HepG2 (cell line): ENCODE measurements around the gene GFOD1. TPM values are rescaled to one million over a fixed set of nuclear protein-coding genes. Genes with fewer than 3 reads are reported as not detected.

ENCODE experiments used
- ATAC-seq: fragments of 200-7000 bp; cut with Tn5 transposase; 3 replicates; pipeline ENCODE4 v1.9.1; 2020; ENCODE audit warnings: mild to moderate bottlenecking, moderate library complexity
- BruUV-seq: library from RNA; stranded (reverse); fragments of 400-500 nt; replicated peaks from 2 replicates; lab custom pipeline; 2021; lab: Mats Ljungman, UMichigan
- CTCF ChIA-PET: fragments of 300-600 bp; formaldehyde crosslinking; extraction: SDS; loops from one replicate; lab custom pipeline; 2021; ENCODE audit warnings: low total read pairs, inconsistent platforms, low intra/inter-chr PET ratio; lab: Yijun Ruan, JAX
- POLR2A ChIA-PET: fragments of 350-600 bp; sonication (Branson Sonifier 250); formaldehyde crosslinking; loops from one replicate; lab custom pipeline; 2020; ENCODE audit warnings: antibody characterized with exemption, inconsistent platforms; lab: Yijun Ruan, JAX
- DNase-seq: peaks from one replicate; pipeline ENCODE4 v3.0.0-alpha.2; 2015; ENCODE audit warnings: low spot score
- FAIRE-seq: peaks from 3 replicates; lab custom pipeline; 2011; peaks lifted over from hg19 to GRCh38; lab: Jason Lieb, UNC
- H2AFZ ChIP-seq: one replicate; pipeline ENCODE4 v1.6.1; 2011; ENCODE audit warnings: low read length, inconsistent platforms
- H3K27ac ChIP-seq: fragments of 300-600 bp; 3 replicates; pipeline ENCODE4 v1.8.0; 2011; ENCODE audit warnings: mixed run types, mild to moderate bottlenecking, mixed read lengths, low read length, inconsistent platforms; ENCODE audit not compliant: insufficient read depth; ENCODE audit errors: extremely low read length
- H3K27me3 ChIP-seq, 2 experiments: fragments of 200-600 bp in 1 of 2; 2 replicates in 1 of 2; 3 replicates in 1 of 2; pipeline versions ENCODE4 v1.6.0 to v1.8.0; 2011; ENCODE audit warnings: low read length in 2 of 2, mild to moderate bottlenecking in 2 of 2, moderate library complexity in 2 of 2, inconsistent platforms in 1 of 2; ENCODE audit not compliant: insufficient read depth in 2 of 2, control insufficient read depth in 1 of 2
- H3K36me3 ChIP-seq, 2 experiments: fragments of 200-600 bp in 1 of 2; replicated peaks in 1 of 2; 2 replicates in 1 of 2; 3 replicates in 1 of 2; pipeline versions ENCODE4 v1.5.1 to v1.8.0; 2011; ENCODE audit warnings: low read length in 2 of 2, inconsistent platforms in 1 of 2; ENCODE audit not compliant: insufficient read depth in 2 of 2, control insufficient read depth in 1 of 2
- H3K4me1 ChIP-seq: 2 replicates; pipeline ENCODE4 v1.5.1; 2012; ENCODE audit warnings: low read length, inconsistent platforms; ENCODE audit not compliant: insufficient read depth
- H3K4me2 ChIP-seq: 2 replicates; pipeline ENCODE4 v1.6.0; 2011; ENCODE audit warnings: low read depth, low read length, inconsistent platforms
- H3K4me3 ChIP-seq, 3 experiments: fragments of 200-600 bp in 1 of 3; sonication (generic), shearing (Covaris generic) in 1 of 3; replicated peaks in 1 of 3; 2 replicates each; pipeline ENCODE4 v1.5.1; 2011 to 2016; ENCODE audit warnings: low read length in 3 of 3, inconsistent platforms in 2 of 3, low read depth in 2 of 3, mild to moderate bottlenecking in 2 of 3, control low read depth in 1 of 3, mixed read lengths in 1 of 3; ENCODE audit not compliant: insufficient read depth in 1 of 3
- H3K79me2 ChIP-seq: one replicate; pipeline ENCODE4 v1.6.1; 2011; ENCODE audit warnings: low read length, inconsistent platforms; ENCODE audit not compliant: insufficient read depth
- H3K9ac ChIP-seq: 2 replicates; pipeline ENCODE4 v1.6.0; 2011; ENCODE audit warnings: mild to moderate bottlenecking, low read depth, low read length, inconsistent platforms; ENCODE audit not compliant: insufficient read depth
- H3K9me3 ChIP-seq: 2 replicates; pipeline ENCODE4 v1.5.1; 2012; ENCODE audit warnings: mild to moderate bottlenecking, low read length
- H4K20me1 ChIP-seq: 2 replicates; pipeline ENCODE4 v1.6.0; 2011; ENCODE audit warnings: inconsistent platforms, mild to moderate bottlenecking, low read length, moderate library complexity; ENCODE audit not compliant: insufficient read depth
- AGO2 ChIP-seq: fragments of 200-400 bp; formaldehyde crosslinking; optimal IDR thresholded peaks from 2 replicates; pipeline ENCODE3; 2017; ENCODE audit warnings: mild to moderate bottlenecking, low read depth, low read length, moderate library complexity
- ARID5B ChIP-seq: IDR thresholded peaks from 2 replicates; pipeline ENCODE4 v1.4.0; 2020; ENCODE audit warnings: mild to moderate bottlenecking, missing genetic modification reagents
- E2F1 ChIP-seq: sonication (generic); formaldehyde crosslinking; IDR thresholded peaks from 2 replicates; pipeline ENCODE4 v1.5.0; 2020; ENCODE audit warnings: missing genetic modification reagents
- ETV6 ChIP-seq: sonication (generic); formaldehyde crosslinking; conservative IDR thresholded peaks from 2 replicates; pipeline ENCODE4 v1.4.0; 2020; ENCODE audit warnings: missing genetic modification reagents
- KMT2B ChIP-seq: IDR thresholded peaks from 2 replicates; pipeline ENCODE4 v1.6.1; 2016; ENCODE audit warnings: missing genetic modification reagents, missing compliant biosample characterization
- MTF1 ChIP-seq: sonication (generic); formaldehyde crosslinking; IDR thresholded peaks from 2 replicates; pipeline ENCODE4 v1.5.0; 2020; ENCODE audit warnings: missing genetic modification reagents
- TFDP2 ChIP-seq: sonication (generic); formaldehyde crosslinking; IDR thresholded peaks from 2 replicates; pipeline ENCODE4 v1.4.0; 2020; ENCODE audit warnings: missing genetic modification reagents
- ZNF850 ChIP-seq: sonication (generic); formaldehyde crosslinking; conservative IDR thresholded peaks from 2 replicates; pipeline ENCODE4 v1.9.0; 2021; ENCODE audit warnings: mild to moderate bottlenecking, missing genetic modification reagents
- WGBS: methylation state at CpG from one replicate; pipeline ENCODE4 v1.1.6; 2017; ENCODE audit warnings: low lambda C conversion rate; 5-methylcytosine and 5-hydroxymethylcytosine counted together
- in situ Hi-C: cut with HindIII; loops from 2 replicates; pipeline ENCODE4 v1.10.0; 2017; ENCODE audit warnings: low pct_unique_long_range_greater_than_20kb; ENCODE audit not compliant: extremely low pct_ligation_motif_present
- intact Hi-C: fragments of 100-400 bp; cut with micrococcal nuclease; formaldehyde crosslinking; loops from one replicate; pipeline ENCODE4 v1.10.0; 2022; ENCODE audit not compliant: unreplicated experiment
- polyA plus RNA-seq, 8 experiments: library from polyadenylated mRNA; depleted of rRNA in 3 of 8; stranded (reverse) in 7 of 8; unstranded in 1 of 8; fragments of >200 nt; fragmentation: Illumina TruSeq in 4 of 8; extraction: Trizol in 4 of 8; gene quantifications; 2 replicates each; pipeline versions ENCODE4 v1.2.1 to v1.2.3, GENCODE V29; 2011 to 2016; ENCODE audit warnings: low read depth in 4 of 8, missing spikeins in 1 of 8, mixed read lengths in 1 of 8; ENCODE audit not compliant: insufficient read depth in 1 of 8
- total RNA-seq, 5 experiments: library from RNA; depleted of rRNA; stranded (reverse); fragments of >200 nt; fragmentation: Illumina TruSeq; extraction: Trizol; gene quantifications; 2 replicates each; pipeline ENCODE4 v1.2.3, GENCODE V29; 2016; ENCODE audit warnings: low read depth in 1 of 5

Gene GFOD1
- total and polyA plus RNA-seq, 2 of the 13 experiments (the other 11 are each of a cell fraction or from before 2014, with no cell fraction given): 1.9 to 6.4 TPM

GRCh38 chr6:13473768-13474165 lies 13.6 kb downstream of the GFOD1 start:
- no peak for FAIRE-seq
- POLR2A ChIA-PET: interaction anchor here (1.0 to 1.9 kb wide), 3 partner anchors 11 to 101 kb away, joined by 3 to 7 read pairs (median 4); partner anchors contain the start of gene SIRT5

GRCh38 chr6:13472976-13473767 lies 14.2 kb downstream of the GFOD1 start:
- H3K4me3 ChIP-seq: no peak overlapping the region
- ATAC-seq (no peak), FAIRE-seq (no peak), DNase-seq (no peak)
- no peak overlapping the region for H3K4me2 ChIP-seq
- ChIA-PET CTCF (no interaction called here), POLR2A (interaction anchor here (1.1 to 1.9 kb wide), 2 partner anchors 11 to 60 kb away, joined by 3 to 7 read pairs; no protein-coding TSS in a partner anchor)
- H3K36me3 ChIP-seq: no peaks in the 10 kb centered on the region; a peak in 1 of 5 replicates
- WGBS: 95% methylated on average over 5 of the region's 5 CpGs
- in situ Hi-C loops (no loop called here), intact Hi-C loops (no loop called here)
- H3K4me1 ChIP-seq: peaks cover 22% of the 10 kb centered on the region
- H3K27me3 ChIP-seq: no peaks in the 10 kb centered on the region
- no peaks in the 10 kb centered on the region for H4K20me1 ChIP-seq
- no peak overlapping the region for H3K9ac ChIP-seq
- no peak overlapping the region for H3K27ac ChIP-seq
- BruUV-seq: no TSS peak
- H2AFZ ChIP-seq: no peak overlapping the region
- no peaks in the 10 kb centered on the region for H3K79me2 ChIP-seq
- no peaks in the 10 kb centered on the region for H3K9me3 ChIP-seq
- TF ChIP-seq ZNF850 (CRISPR knock-in tag) (no peak), E2F1 (CRISPR knock-in tag) (no peak), ETV6 (CRISPR knock-in tag) (no peak), MTF1 (no peak), TFDP2 (no peak), ARID5B (CRISPR knock-in tag) (no peak)

More at GRCh38 chr6:13473768-13474165, 13.6 kb downstream of the GFOD1 start:
- intact Hi-C loops: no loop called here
- TF ChIP-seq AGO2 (no peak), KMT2B (CRISPR knock-in tag) (0 out of 2 replicates have a peak, but pooled peaks have one; percentile 16)
- Histone ChIP-seq H3K4me3 (no peak overlapping the region), H3K4me2 (no peak overlapping the region), H3K36me3 (no peaks in the 10 kb centered on the region; a peak in 1 of 5 replicates), H4K20me1 (no peaks in the 10 kb centered on the region), H3K27ac (no peak overlapping the region), H3K27me3 (no peaks in the 10 kb centered on the region), H3K79me2 (no peaks in the 10 kb centered on the region), H2AFZ (no peak overlapping the region), H3K4me1 (peaks cover 22% of the 10 kb centered on the region), H3K9me3 (no peaks in the 10 kb centered on the region), H3K9ac (no peak overlapping the region)
- CTCF ChIA-PET: no interaction called here
- in situ Hi-C loops: no loop called here
- no peak for ATAC-seq
- 95% methylated on average over 8 of the region's 8 CpGs for WGBS
- no peak for DNase-seq
- no TSS peak for BruUV-seq
